B cell (primary cell): Measurements from ENCODE around the gene FAT3. TPM values are rescaled to one million over a fixed set of nuclear protein-coding genes. Genes with fewer than 3 reads are reported as not detected.

ENCODE experiments used
- ATAC-seq: fragments of 200-7000 bp; cut with Tn5 transposase; one replicate; pipeline ENCODE4 v1.10.0; 2021; ENCODE audit warnings: low read depth, mild to moderate bottlenecking, moderate number of reproducible peaks, moderate library complexity
- CTCF ChIA-PET: fragments of 350-600 bp; sonication (Branson Sonifier 250); formaldehyde crosslinking; loops from one replicate; lab custom pipeline; 2021; ENCODE audit warnings: antibody characterized with exemption, inconsistent platforms; lab: Charles Lee
- POLR2A ChIA-PET: fragments of 350-600 bp; sonication (Branson Sonifier 250); formaldehyde crosslinking; loops from one replicate; lab custom pipeline; 2021; ENCODE audit warnings: antibody characterized with exemption; lab: Charles Lee
- DNase-seq: peaks from one replicate; pipeline ENCODE4 v3.0.0; 2013
- H2AFZ ChIP-seq: 2 replicates; pipeline ENCODE4 v1.6.1; 2012; ENCODE audit warnings: mild to moderate bottlenecking, low read depth, low read length; ENCODE audit not compliant: insufficient read depth, poor library complexity, severe bottlenecking
- H3K27ac ChIP-seq, 2 donors: 1 replicate in 1 of 2; 2 replicates in 1 of 2; pipeline ENCODE4 v1.5.1; 2012 to 2013; ENCODE audit warnings: low read length in 2 of 2, mild to moderate bottlenecking in 2 of 2, moderate library complexity in 1 of 2
- H3K27me3 ChIP-seq, 4 experiments: fragments of 200-600 bp in 1 of 4; sonication (generic) in 1 of 4; replicated peaks in 1 of 4; 1 replicate in 2 of 4; 2 replicates in 2 of 4; pipeline versions ENCODE4 v1.6.1 to v1.7.0; 2013 to 2016; ENCODE audit warnings: low read length in 3 of 4, mild to moderate bottlenecking in 2 of 4, mixed read lengths in 1 of 4, moderate library complexity in 1 of 4; ENCODE audit not compliant: insufficient read depth in 4 of 4, control insufficient read depth in 3 of 4; ENCODE audit errors: control extremely low read depth in 1 of 4
- H3K36me3 ChIP-seq, 2 experiments: replicated peaks in 1 of 2; 1 replicate in 1 of 2; 2 replicates in 1 of 2; pipeline versions ENCODE4 v1.6.1 to v1.7.1; 2013; ENCODE audit warnings: low read length in 1 of 2; ENCODE audit not compliant: insufficient read depth in 2 of 2, control insufficient read depth in 1 of 2; ENCODE audit errors: control extremely low read depth in 1 of 2, extremely low read depth in 1 of 2
- H3K4me1 ChIP-seq, 2 donors: fragments of 200-600 bp in 1 of 2; sonication (generic) in 1 of 2; 1 replicate in 1 of 2; 2 replicates in 1 of 2; pipeline versions ENCODE4 v1.5.1 to v1.6.1; 2013 to 2017; ENCODE audit warnings: low read length in 2 of 2; ENCODE audit not compliant: control insufficient read depth in 2 of 2, insufficient read depth in 2 of 2
- H3K4me2 ChIP-seq: replicated peaks from 2 replicates; pipeline ENCODE3; 2012; ENCODE audit warnings: mild to moderate bottlenecking, low read depth, low read length; ENCODE audit not compliant: poor library complexity, severe bottlenecking
- H3K4me3 ChIP-seq, 5 experiments: fragments of 200-600 bp in 1 of 5; sonication (generic) in 1 of 5; 1 replicate in 3 of 5; 2 replicates in 2 of 5; pipeline versions ENCODE4 v1.5.1 to v1.7.0; 2011 to 2016; ENCODE audit warnings: low read length in 4 of 5, mild to moderate bottlenecking in 4 of 5, low read depth in 2 of 5, control low read depth in 1 of 5, moderate library complexity in 1 of 5; ENCODE audit not compliant: insufficient read depth in 1 of 5; ENCODE audit errors: control extremely low read depth in 1 of 5, extremely low read depth in 1 of 5
- H3K79me2 ChIP-seq: fragments of 200-600 bp; sonication (generic); one replicate; pipeline ENCODE4 v1.6.0; 2016; ENCODE audit warnings: low read length; ENCODE audit not compliant: control insufficient read depth, insufficient read depth
- H3K9ac ChIP-seq: fragments of 200-600 bp; sonication (generic); 2 replicates; pipeline ENCODE4 v1.6.1; 2017; ENCODE audit warnings: mild to moderate bottlenecking, low read length, moderate library complexity
- H3K9me3 ChIP-seq, 3 donors: one replicate each; pipeline versions ENCODE4 v1.6.1 to v1.7.1; 2013; ENCODE audit warnings: low read length in 2 of 3; ENCODE audit not compliant: control insufficient read depth in 2 of 3, insufficient read depth in 1 of 3; ENCODE audit errors: control extremely low read depth in 1 of 3
- H4K20me1 ChIP-seq: 2 replicates; pipeline ENCODE4 v1.6.0; 2012; ENCODE audit warnings: mild to moderate bottlenecking, low read length; ENCODE audit not compliant: insufficient read depth, control insufficient read depth, poor library complexity, severe bottlenecking
- H3K27ac Mint-ChIP-seq: one replicate; pipeline ENCODE4 v1.8.0; 2021; ENCODE audit warnings: mixed read lengths
- H3K27me3 Mint-ChIP-seq: one replicate; pipeline ENCODE4 v1.8.0; 2021; ENCODE audit warnings: mixed read lengths
- H3K4me1 Mint-ChIP-seq: one replicate; pipeline ENCODE4 v1.8.0; 2021; ENCODE audit warnings: mixed read lengths
- H3K4me3 Mint-ChIP-seq: one replicate; pipeline ENCODE4 v1.8.0; 2021; ENCODE audit warnings: mixed read lengths
- H3K9me3 Mint-ChIP-seq: one replicate; pipeline ENCODE4 v1.8.0; 2022; ENCODE audit warnings: mixed read lengths; ENCODE audit not compliant: insufficient read depth
- CTCF ChIP-seq: fragments of 200-600 bp; IDR thresholded peaks from one replicate; pipeline ENCODE4 v1.8.0; 2022; ENCODE audit warnings: antibody characterized with exemption, mild to moderate bottlenecking
- EZH2 ChIP-seq: IDR thresholded peaks from 2 replicates; pipeline ENCODE4 v1.6.1; 2012; ENCODE audit warnings: borderline replicate concordance, low read depth, mild to moderate bottlenecking, moderate library complexity, low read length; ENCODE audit not compliant: insufficient read depth, poor library complexity, severe bottlenecking
- WGBS: methylation state at CpG from one replicate; pipeline ENCODE4 v1.1.5; 2013; ENCODE audit warnings: missing lambda C conversion rate; ENCODE audit not compliant: insufficient coverage; 5-methylcytosine and 5-hydroxymethylcytosine counted together
- intact Hi-C: fragments of 100-400 bp; cut with micrococcal nuclease; formaldehyde crosslinking; loops from one replicate; pipeline ENCODE4 v1.10.0; 2022
- polyA plus RNA-seq: library from polyadenylated mRNA; depleted of rRNA; stranded (reverse); fragments of >200 nt; gene quantifications from 2 replicates; pipeline ENCODE4 v1.2.3, GENCODE V29; 2012
- total RNA-seq, 2 donors: library from RNA; stranded (reverse); fragments of 120-200 nt in 1 of 2; gene quantifications; 1 replicate in 1 of 2; 2 replicates in 1 of 2; pipeline versions ENCODE4 v1.2.3 to v1.2.4, GENCODE V29; 2013 to 2022

FAT3 gene
- total and polyA plus RNA-seq, 2 donors (not counting 1 experiment from before 2014, with no cell fraction given) = not detected

- ChIA-PET CTCF (no interaction called here), POLR2A (no interaction called here)
- H3K4me3 ChIP-seq = no peak overlapping the region
- no peaks in the 10 kb centered on the region for H4K20me1 ChIP-seq
- no peaks in the 10 kb centered on the region for H3K79me2 ChIP-seq
- peaks cover 0 to 8% (median 0%) of the 10 kb centered on the region in 4 experiments for H3K27me3 ChIP-seq
- no peak overlapping the region for H2AFZ ChIP-seq
- no peak overlapping the region for H3K9ac ChIP-seq
- Mint-ChIP-seq H3K27me3 (peaks cover 6% of the 10 kb centered on the region), H3K4me3 (no peak overlapping the region), H3K9me3 (peaks cover 4% of the 10 kb centered on the region), H3K4me1 (no peaks in the 10 kb centered on the region), H3K27ac (no peak overlapping the region)
- intact Hi-C loops = no loop called here
- no peak overlapping the region for H3K4me2 ChIP-seq
- no peaks in the 10 kb centered on the region for H3K36me3 ChIP-seq
- no peak for TF ChIP-seq EZH2
- 67% methylated on average over 2 of the region's 3 CpGs for WGBS
- DNase-seq (no peak), ATAC-seq (no peak)
- H3K9me3 ChIP-seq = no peaks in the 10 kb centered on the region
- H3K27ac ChIP-seq = no peak overlapping the region
- no peaks in the 10 kb centered on the region for H3K4me1 ChIP-seq
Measured at GRCh38 chr11:92216789-92217188, 7.8 kb upstream of the FAT3 start.

DNA sequence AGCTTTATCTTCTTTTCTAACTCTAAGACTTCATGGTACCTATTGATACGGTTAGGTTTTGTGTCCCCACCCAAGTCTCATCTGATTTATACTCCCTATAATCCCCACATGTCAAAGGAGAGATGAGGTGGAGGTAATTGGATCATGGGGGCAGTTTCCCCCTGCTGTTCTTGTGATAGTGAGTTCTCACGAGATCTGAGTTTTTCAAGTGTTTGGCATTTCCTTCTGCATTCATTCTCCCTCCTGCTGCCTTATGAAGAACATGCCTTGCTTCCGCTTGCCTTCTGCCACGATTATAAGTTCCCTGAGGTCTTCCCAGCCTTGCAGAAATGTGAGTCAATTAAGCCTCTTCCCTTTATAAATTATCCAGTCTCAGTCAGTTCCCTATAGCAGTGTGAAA, 5.1 kb upstream of the FAT3 start:
- Histone ChIP-seq H3K4me3 (no peak overlapping the region), H3K36me3 (no peaks in the 10 kb centered on the region), H3K9ac (no peak overlapping the region), H3K4me1 (no peaks in the 10 kb centered on the region), H3K27me3 (peaks cover 0 to 19% (median 5%) of the 10 kb centered on the region in 4 experiments), H2AFZ (no peak overlapping the region), H4K20me1 (no peaks in the 10 kb centered on the region), H3K4me2 (no peak overlapping the region), H3K9me3 (peaks cover 0 to 6% (median 0%) of the 10 kb centered on the region in 3 donors), H3K79me2 (no peaks in the 10 kb centered on the region), H3K27ac (no peak overlapping the region)
- ChIA-PET CTCF (no interaction called here), POLR2A (no interaction called here)
- Mint-ChIP-seq H3K27me3 (peaks cover 21% of the 10 kb centered on the region), H3K9me3 (no peaks in the 10 kb centered on the region), H3K27ac (no peak overlapping the region), H3K4me1 (no peaks in the 10 kb centered on the region), H3K4me3 (no peak overlapping the region)
- WGBS = 61% methylated on average over 3 of the region's 4 CpGs
- DNase-seq (no peak), ATAC-seq (no peak)
- intact Hi-C loops = no loop called here
- TF ChIP-seq CTCF = no peak
- no peak for TF ChIP-seq EZH2
